HepG2 (cell line): ENCODE data around the gene BRD2. TPM values are rescaled to one million over a fixed set of nuclear protein-coding genes. Genes with fewer than 3 reads are reported as not detected.

Experiments
- AGO1 ChIP-seq: fragments of 200-400 bp; formaldehyde crosslinking; IDR thresholded peaks from 2 replicates; pipeline ENCODE4 v1.6.1; 2017; ENCODE audit warnings: mild to moderate bottlenecking, low read depth, low read length, moderate library complexity; ENCODE audit not compliant: poor library complexity, severe bottlenecking
- GABPA ChIP-seq, 2 experiments: IDR thresholded peaks; 2 replicates each; pipeline ENCODE4 v1.6.1; 2011 to 2016; ENCODE audit warnings: low read depth in 2 of 2, low read length in 1 of 2, missing biosample characterization in 1 of 2, missing genetic modification characterization in 1 of 2
- GATA4 ChIP-seq: sonication (generic); IDR thresholded peaks from 2 replicates; pipeline ENCODE4 v1.6.1; 2016; ENCODE audit warnings: antibody characterized with exemption, low read depth, borderline replicate concordance
- NFYC ChIP-seq: IDR thresholded peaks from 2 replicates; pipeline ENCODE4 v1.6.1; 2016; ENCODE audit warnings: missing genetic modification reagents, missing compliant biosample characterization
- PHF8 ChIP-seq: sonication (generic); formaldehyde crosslinking; IDR thresholded peaks from 2 replicates; pipeline ENCODE4 v1.5.0; 2020; ENCODE audit warnings: missing genetic modification reagents
- PTBP1 ChIP-seq: fragments of 200-400 bp; formaldehyde crosslinking; IDR thresholded peaks from 2 replicates; pipeline ENCODE4 v1.6.1; 2018; ENCODE audit warnings: low read length, low read depth; ENCODE audit not compliant: poor library complexity, severe bottlenecking
- SRSF9 ChIP-seq: fragments of 200-400 bp; formaldehyde crosslinking; IDR thresholded peaks from 2 replicates; pipeline ENCODE4 v1.6.1; 2018; ENCODE audit warnings: borderline replicate concordance, mild to moderate bottlenecking, low read depth, low read length; ENCODE audit not compliant: insufficient read depth, poor library complexity, severe bottlenecking
- ZNF589 ChIP-seq: sonication (generic); formaldehyde crosslinking; conservative IDR thresholded peaks from 2 replicates; pipeline ENCODE4 v1.8.0; 2022; ENCODE audit warnings: mild to moderate bottlenecking, moderate library complexity, missing genetic modification reagents
- ZNF619 ChIP-seq: sonication (generic); formaldehyde crosslinking; IDR thresholded peaks from 2 replicates; pipeline ENCODE4 v1.4.0; 2020; ENCODE audit warnings: mild to moderate bottlenecking, missing genetic modification reagents
- ZNF674 ChIP-seq: sonication (generic); formaldehyde crosslinking; IDR thresholded peaks from 2 replicates; pipeline ENCODE4 v1.5.0; 2020; ENCODE audit warnings: low read depth, mild to moderate bottlenecking, missing genetic modification reagents
- ZNF747 ChIP-seq: sonication (generic); formaldehyde crosslinking; IDR thresholded peaks from 2 replicates; pipeline ENCODE4 v1.8.1; 2023; ENCODE audit warnings: missing genetic modification reagents, mild to moderate bottlenecking, borderline replicate concordance
- polyA plus RNA-seq, 8 experiments: library from polyadenylated mRNA; depleted of rRNA in 3 of 8; stranded (reverse) in 7 of 8; unstranded in 1 of 8; fragments of >200 nt; fragmentation: Illumina TruSeq in 4 of 8; extraction: Trizol in 4 of 8; gene quantifications; 2 replicates each; pipeline versions ENCODE4 v1.2.1 to v1.2.3, GENCODE V29; 2011 to 2016; ENCODE audit warnings: low read depth in 4 of 8, missing spikeins in 1 of 8, mixed read lengths in 1 of 8; ENCODE audit not compliant: insufficient read depth in 1 of 8
- total RNA-seq, 5 experiments: library from RNA; depleted of rRNA; stranded (reverse); fragments of >200 nt; fragmentation: Illumina TruSeq; extraction: Trizol; gene quantifications; 2 replicates each; pipeline ENCODE4 v1.2.3, GENCODE V29; 2016; ENCODE audit warnings: low read depth in 1 of 5
- TF ChIP-seq, protein P1 (sequence below): sonication (generic); formaldehyde crosslinking; IDR thresholded peaks from 2 replicates; pipeline ENCODE4 v1.5.1; 2020; ENCODE audit warnings: missing genetic modification reagents, mild to moderate bottlenecking, borderline replicate concordance
- TF ChIP-seq, protein P2 (sequence below): sonication (generic); formaldehyde crosslinking; conservative IDR thresholded peaks from 2 replicates; pipeline ENCODE4 v1.4.0; 2020; ENCODE audit warnings: missing genetic modification reagents
- TF ChIP-seq, protein P3 (sequence below): sonication (generic); formaldehyde crosslinking; IDR thresholded peaks from 2 replicates; pipeline ENCODE4 v1.5.1; 2020; ENCODE audit warnings: mild to moderate bottlenecking, missing genetic modification reagents, moderate library complexity
- TF ChIP-seq, protein P4 (sequence below): sonication (generic); formaldehyde crosslinking; IDR thresholded peaks from 2 replicates; pipeline ENCODE4 v1.5.0; 2020; ENCODE audit warnings: mild to moderate bottlenecking, missing genetic modification reagents, borderline replicate concordance
- TF ChIP-seq, protein P5 (sequence below): sonication (generic); formaldehyde crosslinking; IDR thresholded peaks from 2 replicates; pipeline ENCODE4 v1.5.0; 2020; ENCODE audit warnings: missing genetic modification reagents
- TF ChIP-seq, protein P6 (sequence below): sonication (generic); formaldehyde crosslinking; IDR thresholded peaks from 2 replicates; pipeline ENCODE4 v1.4.0; 2020; ENCODE audit warnings: mild to moderate bottlenecking, missing genetic modification reagents

BRD2 gene
- total and polyA plus RNA-seq, 2 of the 13 experiments (the other 11 are each of a cell fraction or from before 2014, with no cell fraction given): 143 to 202 TPM

DNA sequence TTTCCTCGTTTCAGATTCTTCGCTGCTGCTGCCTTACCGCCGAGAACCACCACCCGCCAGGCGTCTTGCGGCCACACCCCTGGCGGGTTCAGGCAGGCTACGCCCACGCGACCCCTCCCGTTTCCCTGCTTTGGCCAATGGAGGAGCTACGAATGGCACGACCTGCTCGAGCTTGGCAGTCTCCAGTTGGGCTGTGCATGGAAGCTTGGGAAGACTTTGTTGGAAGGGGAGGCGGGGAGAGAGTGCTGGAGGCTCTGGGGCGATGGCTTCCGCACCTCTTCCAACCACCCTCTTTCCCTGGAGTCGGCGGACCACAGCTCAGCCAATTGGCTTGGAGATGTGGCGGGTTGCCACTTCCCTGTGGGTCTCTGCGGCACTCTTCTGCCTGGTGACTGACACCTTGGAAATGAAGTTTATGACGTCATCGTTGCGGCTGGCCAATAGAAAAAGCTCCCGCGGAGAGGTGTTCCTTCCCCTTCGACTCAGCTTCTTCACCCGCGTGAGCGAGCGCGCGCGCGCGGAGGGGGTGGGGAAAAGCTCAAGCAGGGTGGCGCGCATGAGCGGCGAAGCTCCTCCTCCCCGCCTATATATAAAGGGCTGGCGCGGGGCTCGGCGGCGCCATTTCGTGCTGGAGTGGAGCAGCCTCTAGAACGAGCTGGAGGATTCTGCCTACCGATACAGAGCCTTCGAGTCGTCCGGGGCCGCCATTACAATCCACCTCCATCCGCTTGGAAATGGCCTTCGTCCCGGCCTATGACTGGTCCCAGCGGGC lies 3.4 kb downstream of the BRD2 start (continued):
- TF ChIP-seq, protein P1, sequence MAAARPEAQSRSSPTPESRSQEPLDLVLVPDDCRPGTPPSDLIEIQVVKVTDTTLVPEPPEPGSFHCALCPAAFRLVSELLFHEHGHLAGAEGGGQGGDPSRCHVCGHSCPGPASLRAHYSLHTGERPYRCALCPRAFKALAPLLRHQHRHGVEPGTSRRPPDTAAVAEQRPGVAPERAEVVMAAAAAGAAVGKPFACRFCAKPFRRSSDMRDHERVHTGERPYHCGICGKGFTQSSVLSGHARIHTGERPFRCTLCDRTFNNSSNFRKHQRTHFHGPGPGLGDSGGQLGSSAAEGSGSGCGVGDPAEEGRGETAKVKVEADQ (CRISPR knock-in tag): 0 out of 2 replicates have a peak, but pooled peaks have one; percentile 61
- TF ChIP-seq, protein P2, sequence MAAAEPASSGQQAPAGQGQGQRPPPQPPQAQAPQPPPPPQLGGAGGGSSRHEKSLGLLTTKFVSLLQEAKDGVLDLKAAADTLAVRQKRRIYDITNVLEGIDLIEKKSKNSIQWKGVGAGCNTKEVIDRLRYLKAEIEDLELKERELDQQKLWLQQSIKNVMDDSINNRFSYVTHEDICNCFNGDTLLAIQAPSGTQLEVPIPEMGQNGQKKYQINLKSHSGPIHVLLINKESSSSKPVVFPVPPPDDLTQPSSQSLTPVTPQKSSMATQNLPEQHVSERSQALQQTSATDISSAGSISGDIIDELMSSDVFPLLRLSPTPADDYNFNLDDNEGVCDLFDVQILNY (CRISPR knock-in tag): peak; percentile 88
- TF ChIP-seq ZNF589 (CRISPR knock-in tag) (peak; percentile 84), PHF8 (0 out of 2 replicates have a peak, but pooled peaks have one; percentile 26), NFYC (CRISPR knock-in tag) (peak; percentile 89), ZNF747 (0 out of 2 replicates have a peak, but pooled peaks have one; percentile 15), SRSF9 (no peak), GABPA (IDR thresholded peaks at IDR 0.05; ENCODE audit: low read depth, low read length) (no peak), GABPA (CRISPR knock-in tag; IDR thresholded peaks at IDR 0.05; ENCODE audit: low read depth) (peak; percentile 36; the same call in 1 of the 2 replicates), AGO1 (no peak), GATA4 (peak; percentile 92), ZNF619 (CRISPR knock-in tag) (peak; percentile 80), ZNF674 (CRISPR knock-in tag) (no peak; the same call in 1 of the 2 replicates), PTBP1 (peak; percentile 43)
- TF ChIP-seq, protein P3, sequence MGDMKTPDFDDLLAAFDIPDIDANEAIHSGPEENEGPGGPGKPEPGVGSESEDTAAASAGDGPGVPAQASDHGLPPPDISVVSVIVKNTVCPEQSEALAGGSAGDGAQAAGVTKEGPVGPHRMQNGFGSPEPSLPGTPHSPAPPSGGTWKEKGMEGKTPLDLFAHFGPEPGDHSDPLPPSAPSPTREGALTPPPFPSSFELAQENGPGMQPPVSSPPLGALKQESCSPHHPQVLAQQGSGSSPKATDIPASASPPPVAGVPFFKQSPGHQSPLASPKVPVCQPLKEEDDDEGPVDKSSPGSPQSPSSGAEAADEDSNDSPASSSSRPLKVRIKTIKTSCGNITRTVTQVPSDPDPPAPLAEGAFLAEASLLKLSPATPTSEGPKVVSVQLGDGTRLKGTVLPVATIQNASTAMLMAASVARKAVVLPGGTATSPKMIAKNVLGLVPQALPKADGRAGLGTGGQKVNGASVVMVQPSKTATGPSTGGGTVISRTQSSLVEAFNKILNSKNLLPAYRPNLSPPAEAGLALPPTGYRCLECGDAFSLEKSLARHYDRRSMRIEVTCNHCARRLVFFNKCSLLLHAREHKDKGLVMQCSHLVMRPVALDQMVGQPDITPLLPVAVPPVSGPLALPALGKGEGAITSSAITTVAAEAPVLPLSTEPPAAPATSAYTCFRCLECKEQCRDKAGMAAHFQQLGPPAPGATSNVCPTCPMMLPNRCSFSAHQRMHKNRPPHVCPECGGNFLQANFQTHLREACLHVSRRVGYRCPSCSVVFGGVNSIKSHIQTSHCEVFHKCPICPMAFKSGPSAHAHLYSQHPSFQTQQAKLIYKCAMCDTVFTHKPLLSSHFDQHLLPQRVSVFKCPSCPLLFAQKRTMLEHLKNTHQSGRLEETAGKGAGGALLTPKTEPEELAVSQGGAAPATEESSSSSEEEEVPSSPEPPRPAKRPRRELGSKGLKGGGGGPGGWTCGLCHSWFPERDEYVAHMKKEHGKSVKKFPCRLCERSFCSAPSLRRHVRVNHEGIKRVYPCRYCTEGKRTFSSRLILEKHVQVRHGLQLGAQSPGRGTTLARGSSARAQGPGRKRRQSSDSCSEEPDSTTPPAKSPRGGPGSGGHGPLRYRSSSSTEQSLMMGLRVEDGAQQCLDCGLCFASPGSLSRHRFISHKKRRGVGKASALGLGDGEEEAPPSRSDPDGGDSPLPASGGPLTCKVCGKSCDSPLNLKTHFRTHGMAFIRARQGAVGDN (CRISPR knock-in tag): peak; percentile 91
- TF ChIP-seq, protein P4, sequence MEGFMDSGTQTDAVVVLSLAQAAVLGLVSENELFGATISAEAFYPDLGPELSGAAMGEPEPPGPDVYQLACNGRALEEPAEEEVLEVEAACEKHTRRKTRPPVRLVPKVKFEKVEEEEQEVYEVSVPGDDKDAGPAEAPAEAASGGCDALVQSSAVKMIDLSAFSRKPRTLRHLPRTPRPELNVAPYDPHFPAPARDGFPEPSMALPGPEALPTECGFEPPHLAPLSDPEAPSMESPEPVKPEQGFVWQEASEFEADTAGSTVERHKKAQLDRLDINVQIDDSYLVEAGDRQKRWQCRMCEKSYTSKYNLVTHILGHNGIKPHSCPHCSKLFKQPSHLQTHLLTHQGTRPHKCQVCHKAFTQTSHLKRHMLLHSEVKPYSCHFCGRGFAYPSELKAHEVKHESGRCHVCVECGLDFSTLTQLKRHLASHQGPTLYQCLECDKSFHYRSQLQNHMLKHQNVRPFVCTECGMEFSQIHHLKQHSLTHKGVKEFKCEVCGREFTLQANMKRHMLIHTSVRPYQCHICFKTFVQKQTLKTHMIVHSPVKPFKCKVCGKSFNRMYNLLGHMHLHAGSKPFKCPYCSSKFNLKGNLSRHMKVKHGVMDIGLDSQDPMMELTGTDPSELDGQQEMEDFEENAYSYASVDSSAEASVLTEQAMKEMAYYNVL (CRISPR knock-in tag): peak; percentile 50
- TF ChIP-seq, protein P5, sequence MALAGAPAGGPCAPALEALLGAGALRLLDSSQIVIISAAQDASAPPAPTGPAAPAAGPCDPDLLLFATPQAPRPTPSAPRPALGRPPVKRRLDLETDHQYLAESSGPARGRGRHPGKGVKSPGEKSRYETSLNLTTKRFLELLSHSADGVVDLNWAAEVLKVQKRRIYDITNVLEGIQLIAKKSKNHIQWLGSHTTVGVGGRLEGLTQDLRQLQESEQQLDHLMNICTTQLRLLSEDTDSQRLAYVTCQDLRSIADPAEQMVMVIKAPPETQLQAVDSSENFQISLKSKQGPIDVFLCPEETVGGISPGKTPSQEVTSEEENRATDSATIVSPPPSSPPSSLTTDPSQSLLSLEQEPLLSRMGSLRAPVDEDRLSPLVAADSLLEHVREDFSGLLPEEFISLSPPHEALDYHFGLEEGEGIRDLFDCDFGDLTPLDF (CRISPR knock-in tag): peak; percentile 91
- TF ChIP-seq, protein P6, sequence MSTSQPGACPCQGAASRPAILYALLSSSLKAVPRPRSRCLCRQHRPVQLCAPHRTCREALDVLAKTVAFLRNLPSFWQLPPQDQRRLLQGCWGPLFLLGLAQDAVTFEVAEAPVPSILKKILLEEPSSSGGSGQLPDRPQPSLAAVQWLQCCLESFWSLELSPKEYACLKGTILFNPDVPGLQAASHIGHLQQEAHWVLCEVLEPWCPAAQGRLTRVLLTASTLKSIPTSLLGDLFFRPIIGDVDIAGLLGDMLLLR (CRISPR knock-in tag): peak; percentile 47; the same call in 1 of the 2 replicates
